Tibial nerve (tissue), 4 donors: ENCODE measurements around the gene RUFY2. TPM values are rescaled to one million over a fixed set of nuclear protein-coding genes. Genes with fewer than 3 reads are reported as not detected.

Source experiments
- DNase-seq, 2 donors: peaks; one replicate each; pipeline ENCODE4 v3.0.0-alpha.2; 2019; ENCODE audit warnings: low spot score in 2 of 2
- H3K27ac ChIP-seq, 4 donors: fragments of 200-600 bp; sonication (generic) in 3 of 4; one replicate each; pipeline ENCODE4 v1.5.1; 2017 to 2019; ENCODE audit warnings: mild to moderate bottlenecking in 1 of 4
- H3K27me3 ChIP-seq, 2 donors: fragments of 200-600 bp; sonication (generic) in 1 of 2; one replicate each; pipeline versions ENCODE4 v1.5.1 to v1.6.0; 2017 to 2019
- H3K36me3 ChIP-seq, 3 donors: fragments of 200-600 bp; sonication (generic); one replicate each; pipeline ENCODE4 v1.5.1; 2018 to 2019
- H3K4me1 ChIP-seq, 4 donors: fragments of 200-600 bp; sonication (generic) in 3 of 4; one replicate each; pipeline ENCODE4 v1.5.1; 2017 to 2019
- H3K4me3 ChIP-seq, 4 donors: fragments of 200-600 bp; sonication (generic) in 3 of 4; one replicate each; pipeline ENCODE4 v1.5.1; 2017 to 2019; ENCODE audit warnings: mild to moderate bottlenecking in 1 of 4, moderate library complexity in 1 of 4
- H3K9me3 ChIP-seq, 4 donors: fragments of 200-600 bp; sonication (generic) in 3 of 4; one replicate each; pipeline ENCODE4 v1.5.1; 2017 to 2019
- EP300 ChIP-seq, 2 donors: sonication (generic); formaldehyde crosslinking; IDR thresholded peaks; one replicate each; pipeline ENCODE4 v1.6.1; 2017; ENCODE audit warnings: antibody characterized with exemption in 2 of 2, mild to moderate bottlenecking in 1 of 2
- POLR2A ChIP-seq, 2 donors: fragments of 450-650 bp; IDR thresholded peaks; one replicate each; pipeline ENCODE4 v1.6.1; 2017; ENCODE audit warnings: antibody characterized with exemption in 2 of 2, mild to moderate bottlenecking in 2 of 2, moderate library complexity in 2 of 2
- WGBS, 2 donors: methylation state at CpG; one replicate each; pipeline ENCODE4 v1.1.5; 2018; 5-methylcytosine and 5-hydroxymethylcytosine counted together
- total RNA-seq, 4 donors: library from RNA; depleted of rRNA; stranded (reverse); fragments of >200 nt; gene quantifications; one replicate each; pipeline ENCODE4 v1.1.0, GENCODE V29; 2016
- TF ChIP-seq, protein P1 (sequence below), 5 experiments: fragments of 200-600 bp in 3 of 5; fragments of 450-650 bp in 2 of 5; sonication (generic) in 3 of 5; IDR thresholded peaks; one replicate each; pipeline ENCODE4 v1.5.1; 2016 to 2019; ENCODE audit warnings: antibody characterized with exemption in 5 of 5, mild to moderate bottlenecking in 3 of 5, moderate library complexity in 2 of 5

Gene RUFY2
- total RNA-seq, 4 donors from 2014 or later, result 31.4 to 41.2 (median 31.7) TPM

DNA sequence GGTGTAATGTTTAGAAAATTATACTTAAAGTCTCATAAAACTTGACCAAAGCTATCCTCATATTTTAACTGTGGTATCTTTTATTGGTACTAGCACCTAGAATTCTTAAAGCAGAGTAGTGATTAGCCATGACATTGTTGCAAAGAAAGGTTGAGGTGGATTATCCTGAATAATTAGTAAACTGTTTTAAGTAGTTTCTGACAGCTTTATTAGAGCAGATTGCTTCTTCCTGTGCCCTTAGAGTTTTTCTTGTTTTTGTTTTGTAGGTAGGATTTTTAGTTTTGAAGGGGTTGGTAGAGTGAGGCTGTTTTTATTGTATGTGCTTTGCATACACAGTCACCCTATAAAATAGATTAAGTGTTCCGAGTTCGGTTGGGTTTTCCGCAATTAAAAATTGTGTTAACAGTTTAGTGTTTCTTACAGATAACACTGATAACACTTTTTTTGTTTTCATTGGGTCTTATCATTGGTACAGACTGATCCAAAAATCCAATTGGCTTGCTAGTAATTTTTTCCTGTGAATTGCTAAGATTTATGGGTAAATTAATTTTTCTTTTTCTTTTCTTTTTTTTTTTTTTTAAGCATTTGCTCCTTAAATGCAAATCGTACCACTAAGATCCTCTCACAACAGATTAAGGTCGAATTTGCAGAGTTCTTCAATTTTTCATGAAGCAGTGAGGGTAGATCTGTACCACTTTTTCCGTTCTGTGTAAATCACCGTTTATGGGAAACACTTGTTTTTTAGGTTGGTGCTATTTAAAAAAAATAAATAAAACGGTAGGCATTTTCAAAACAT, 72.2 kb downstream of the RUFY2 start:
- peak overlapping the region in 3 of 4 donors; percentile 21 to 100 (median 99) for H3K27ac ChIP-seq

DNA sequence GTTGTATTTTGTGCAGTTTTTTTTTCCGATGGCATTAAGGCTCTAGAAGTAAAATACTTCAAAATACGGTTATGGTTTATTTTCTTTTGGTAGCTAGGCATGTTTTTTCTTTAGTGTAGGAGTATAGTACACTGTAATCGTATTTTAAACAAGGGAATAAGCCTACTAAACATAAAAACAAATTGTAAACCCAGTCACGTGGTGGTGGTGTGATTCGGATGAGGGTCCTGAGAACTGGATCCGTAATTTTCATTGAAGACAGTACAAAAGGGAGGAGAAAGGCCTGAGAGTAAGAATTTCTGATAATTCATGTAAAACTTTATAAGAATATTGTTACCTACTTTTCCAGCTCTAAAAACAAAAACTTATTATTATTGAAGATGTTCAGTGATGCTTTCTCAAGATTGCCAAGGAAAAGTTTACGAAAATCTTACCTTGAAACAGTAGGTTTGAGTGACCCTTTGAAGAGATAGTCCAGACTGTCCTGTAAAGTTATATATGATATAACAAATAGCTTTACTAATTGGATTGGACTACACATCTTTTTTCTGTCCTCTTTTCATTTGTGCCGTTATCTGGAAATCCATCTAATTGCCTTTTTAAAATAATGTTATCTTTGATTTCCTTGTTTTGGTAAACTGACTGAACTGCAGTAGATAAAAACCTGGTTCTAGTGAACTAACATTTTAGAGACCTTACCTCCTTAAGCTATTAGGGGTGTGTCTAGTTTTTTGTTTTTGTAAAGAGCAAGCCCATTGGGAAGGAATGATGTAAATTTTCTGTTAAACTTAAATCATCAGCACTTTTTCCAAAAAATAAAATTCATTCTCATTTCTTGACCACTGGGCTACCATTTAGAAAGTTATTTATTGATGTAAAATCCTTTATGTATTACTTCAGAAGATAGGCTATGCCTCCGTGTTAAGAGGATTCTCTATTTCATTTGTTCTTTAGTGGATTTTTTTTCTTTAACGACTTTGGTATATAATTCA, 73.3 kb downstream of the RUFY2 start:
- WGBS, 2 donors, result 2 to 4% methylated on average over 10 of the region's 10 CpGs
- H3K27me3 ChIP-seq, result no peaks in the 10 kb centered on the region
- H3K4me3 ChIP-seq, result peak overlapping the region; percentile 83 to 99 (median 89)
- TF ChIP-seq, protein P1, sequence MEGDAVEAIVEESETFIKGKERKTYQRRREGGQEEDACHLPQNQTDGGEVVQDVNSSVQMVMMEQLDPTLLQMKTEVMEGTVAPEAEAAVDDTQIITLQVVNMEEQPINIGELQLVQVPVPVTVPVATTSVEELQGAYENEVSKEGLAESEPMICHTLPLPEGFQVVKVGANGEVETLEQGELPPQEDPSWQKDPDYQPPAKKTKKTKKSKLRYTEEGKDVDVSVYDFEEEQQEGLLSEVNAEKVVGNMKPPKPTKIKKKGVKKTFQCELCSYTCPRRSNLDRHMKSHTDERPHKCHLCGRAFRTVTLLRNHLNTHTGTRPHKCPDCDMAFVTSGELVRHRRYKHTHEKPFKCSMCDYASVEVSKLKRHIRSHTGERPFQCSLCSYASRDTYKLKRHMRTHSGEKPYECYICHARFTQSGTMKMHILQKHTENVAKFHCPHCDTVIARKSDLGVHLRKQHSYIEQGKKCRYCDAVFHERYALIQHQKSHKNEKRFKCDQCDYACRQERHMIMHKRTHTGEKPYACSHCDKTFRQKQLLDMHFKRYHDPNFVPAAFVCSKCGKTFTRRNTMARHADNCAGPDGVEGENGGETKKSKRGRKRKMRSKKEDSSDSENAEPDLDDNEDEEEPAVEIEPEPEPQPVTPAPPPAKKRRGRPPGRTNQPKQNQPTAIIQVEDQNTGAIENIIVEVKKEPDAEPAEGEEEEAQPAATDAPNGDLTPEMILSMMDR (IDR thresholded peaks at IDR 0.05), result no peak
- no peak for TF ChIP-seq POLR2A (IDR thresholded peaks at IDR 0.05)
- TF ChIP-seq EP300 (IDR thresholded peaks at IDR 0.05), result no peak
- H3K9me3 ChIP-seq, result no peaks in the 10 kb centered on the region
- H3K36me3 ChIP-seq, result peaks cover 0 to 5% (median 0%) of the 10 kb centered on the region in 3 donors
- DNase-seq, result no peak
- H3K27ac ChIP-seq, result peak overlapping the region; percentile 98 to 100 (median 99)
- peaks cover 0 to 67% (median 28%) of the 10 kb centered on the region in 4 donors for H3K4me1 ChIP-seq

More for the DNA sequence above, 72.2 kb downstream of the RUFY2 start:
- Histone ChIP-seq H3K36me3 (peaks cover 0 to 17% (median 10%) of the 10 kb centered on the region in 3 donors), H3K4me1 (peaks cover 0 to 71% (median 28%) of the 10 kb centered on the region in 4 donors), H3K4me3 (peak overlapping the region in 3 of 4 donors; percentile 84 to 99 (median 94)), H3K9me3 (no peaks in the 10 kb centered on the region), H3K27me3 (no peaks in the 10 kb centered on the region)
- no peak for DNase-seq
- TF ChIP-seq POLR2A (IDR thresholded peaks at IDR 0.05) (no peak), EP300 (IDR thresholded peaks at IDR 0.05) (no peak)
- TF ChIP-seq, protein P1 (IDR thresholded peaks at IDR 0.05), result no peak
- WGBS, 2 donors, result 4 to 7% methylated on average over 8 of the region's 8 CpGs

DNA sequence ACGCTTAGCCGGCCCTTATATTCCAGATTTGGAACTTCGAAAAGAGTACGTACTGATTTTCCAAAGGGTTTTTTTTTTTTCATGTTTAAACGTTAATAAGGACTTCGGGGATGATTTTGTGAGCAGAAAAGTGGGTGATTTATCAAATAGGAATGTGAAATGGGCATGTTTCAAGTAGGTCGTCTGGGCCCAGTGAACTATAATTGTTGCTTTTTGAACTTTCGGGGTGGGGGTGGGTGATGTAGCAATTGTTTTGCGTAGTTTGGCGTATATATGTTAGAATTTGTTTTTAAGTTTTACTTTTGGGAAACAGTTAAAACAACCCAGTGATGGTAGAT, 74.0 kb downstream of the RUFY2 start:
- Histone ChIP-seq H3K9me3 (no peaks in the 10 kb centered on the region), H3K4me1 (peaks cover 0 to 66% (median 28%) of the 10 kb centered on the region in 4 donors)
- 0 to 1% methylated on average over 10 of the region's 10 CpGs for WGBS, 2 donors

DNA sequence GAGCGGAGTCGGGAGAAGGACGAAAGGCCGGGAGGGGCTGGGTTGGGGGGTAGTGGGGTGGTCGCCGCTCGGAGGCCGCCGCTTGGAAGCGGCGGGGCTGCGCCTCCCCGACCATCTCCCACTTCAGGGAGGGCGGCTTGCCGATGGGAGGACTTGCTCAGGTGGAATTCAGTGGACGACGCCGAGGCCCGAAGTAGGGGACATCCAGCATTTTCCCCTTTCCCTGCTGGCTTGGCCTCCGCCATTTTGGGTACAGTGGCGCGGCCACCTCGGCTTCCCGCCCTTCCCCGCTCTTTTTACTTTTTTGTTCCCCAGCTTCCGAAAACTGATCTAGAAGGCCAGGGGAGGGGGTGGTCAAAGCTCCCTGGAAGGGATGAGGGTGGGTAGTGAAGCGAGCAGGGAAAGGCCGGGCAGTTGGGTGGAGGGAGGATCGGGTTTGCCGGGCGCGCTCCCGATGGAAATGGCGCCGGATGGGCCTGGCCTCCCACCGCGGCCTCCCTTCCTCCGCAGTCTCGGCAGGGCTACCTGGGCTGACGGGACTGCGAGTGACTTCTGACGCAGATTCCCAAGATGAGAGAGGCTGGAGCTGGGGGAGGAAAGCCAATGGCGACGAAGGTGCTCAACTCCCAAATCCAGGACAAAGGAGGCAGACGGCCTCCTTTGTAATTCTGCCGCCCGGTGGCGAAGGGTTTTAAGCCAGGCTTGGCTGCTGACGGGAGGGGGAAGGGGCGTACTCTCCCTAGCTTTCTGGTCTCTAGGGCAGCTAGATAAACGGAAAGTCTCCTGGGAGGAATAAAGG, 74.6 kb downstream of the RUFY2 start, which contains the start of gene PBLD:
Gene PBLD (minus strand): TSS at position 670 of the 799 bp plus-strand sequence. CDS start 26,084 bp downstream, outside the sequence.
- Histone ChIP-seq H3K9me3 (no peaks in the 10 kb centered on the region), H3K4me1 (peaks cover 0 to 66% (median 26%) of the 10 kb centered on the region in 4 donors), H3K36me3 (no peaks in the 10 kb centered on the region), H3K4me3 (peak within 1 kb of the TSS; percentile 83 to 99 (median 89)), H3K27me3 (no peaks in the 10 kb centered on the region), H3K27ac (peak within 1 kb of the TSS; percentile 98 to 100 (median 99))
- 1% methylated on average over 51 of the region's 51 CpGs for WGBS, 2 donors
- TF ChIP-seq, protein P1 (IDR thresholded peaks at IDR 0.05), result peak in 4 of 5 experiments; percentile 30 to 70 (median 32)
- TF ChIP-seq EP300 (IDR thresholded peaks at IDR 0.05) (peak in 1 of 2 donors; percentile 89), POLR2A (IDR thresholded peaks at IDR 0.05) (peak; percentile 37 to 72)
- peak; percentile 38 to 55 for DNase-seq

More for the DNA sequence above, 74.0 kb downstream of the RUFY2 start:
- Histone ChIP-seq H3K4me3 (peak overlapping the region; percentile 83 to 99 (median 89)), H3K27ac (peak overlapping the region; percentile 98 to 100 (median 99)), H3K27me3 (no peaks in the 10 kb centered on the region), H3K36me3 (no peaks in the 10 kb centered on the region)
- no peak for TF ChIP-seq POLR2A (IDR thresholded peaks at IDR 0.05)
- TF ChIP-seq, protein P1 (IDR thresholded peaks at IDR 0.05), result no peak
- no peak for TF ChIP-seq EP300 (IDR thresholded peaks at IDR 0.05)
- DNase-seq, result no peak
